ENCODE data around the gene LAMTOR1.
A peak's percentile ranks its signal among the peaks of the same experiment; 100 is the strongest.

LAMTOR1 gene

GRCh38 chr11:72116019-72116755 lies 13.1 kb upstream of the LAMTOR1 start:
- no peak for DNase-seq

GRCh38 chr11:72114570-72114969 lies 11.5 kb upstream of the LAMTOR1 start:
- DNase-seq = no peak

GRCh38 chr11:72112978-72113808 lies 10.1 kb upstream of the LAMTOR1 start:
- DNase-seq = no peak

GRCh38 chr11:72112143-72112977 lies 9.3 kb upstream of the LAMTOR1 start, which contains the start of gene ANAPC15:
Gene ANAPC15, minus strand, starts transcription at chr11:72112695. Its CDS starts 1,419 bp downstream, at chr11:72111276.
- DNase-seq = peak; percentile 100

- no peak for DNase-seq
Observed at GRCh38 chr11:72111300-72112142, 8.4 kb upstream of the LAMTOR1 start.

- DNase-seq = no peak
Observed at GRCh38 chr11:72105888-72106287, 2.8 kb upstream of the LAMTOR1 start, which contains the start of gene TOMT. Gene TOMT, plus strand, starts transcription at chr11:72105924. Its CDS starts 28 bp downstream, at chr11:72105952.

GRCh38 chr11:72103754-72104167 lies 664 bp upstream of the LAMTOR1 start:
- DNase-seq = no peak

- no peak for DNase-seq
Observed at GRCh38 chr11:72102631-72102945, 509 bp downstream of the LAMTOR1 start.

- DNase-seq = no peak
Observed at GRCh38 chr11:72102162-72102561, 935 bp downstream of the LAMTOR1 start.

GRCh38 chr11:72100462-72100861 lies 2.6 kb downstream of the LAMTOR1 start:
- no peak for DNase-seq

GRCh38 chr11:72100009-72100408 lies 3.1 kb downstream of the LAMTOR1 start:
- DNase-seq = no peak

GRCh38 chr11:72098741-72099140 lies 4.4 kb downstream of the LAMTOR1 start:
- DNase-seq = no peak

- peak; percentile 13 to 55 for DNase-seq
Observed at GRCh38 chr11:72091292-72091691, 11.8 kb downstream of the LAMTOR1 start.

- no peak for DNase-seq
Observed at GRCh38 chr11:72088076-72088808, 14.9 kb downstream of the LAMTOR1 start.

GRCh38 chr11:72085621-72086351 lies 17.3 kb downstream of the LAMTOR1 start:
- no peak for DNase-seq

GRCh38 chr11:72084965-72085364 lies 18.1 kb downstream of the LAMTOR1 start:
- no peak for DNase-seq

GRCh38 chr11:72084076-72084475 lies 19.0 kb downstream of the LAMTOR1 start:
- DNase-seq = no peak

- no peak for DNase-seq
Observed at GRCh38 chr11:72083414-72083813, 19.7 kb downstream of the LAMTOR1 start.

GRCh38 chr11:72081821-72082453 lies 21.2 kb downstream of the LAMTOR1 start:
- DNase-seq = no peak

GRCh38 chr11:72081184-72081644 lies 21.9 kb downstream of the LAMTOR1 start:
- DNase-seq = no peak

All from SW 1271 (cell line).